NOMO-1 treated with DMSO at 0.1 percent for 48 hours (cell line): ENCODE data around the gene PIP4P1.

ENCODE experiments used
- DNase-seq: peaks from one replicate; lab custom pipeline; 2025; ENCODE audit not compliant: unreplicated experiment; lab: John Stamatoyannopoulos, UW

Gene PIP4P1

GRCh38 chr14:20412411-20412810, 48.8 kb downstream of the PIP4P1 start:
- no peak for DNase-seq

GRCh38 chr14:20409226-20409625, 52.0 kb downstream of the PIP4P1 start:
- DNase-seq = no peak
